Measurements from ENCODE around the gene ORAI2. TPM values are rescaled to one million over a fixed set of nuclear protein-coding genes. Genes with fewer than 3 reads are reported as not detected.

The ORAI2 gene
- 10 to 100 TPM; 28.7 to 31.5 TPM for total RNA-seq

DNA sequence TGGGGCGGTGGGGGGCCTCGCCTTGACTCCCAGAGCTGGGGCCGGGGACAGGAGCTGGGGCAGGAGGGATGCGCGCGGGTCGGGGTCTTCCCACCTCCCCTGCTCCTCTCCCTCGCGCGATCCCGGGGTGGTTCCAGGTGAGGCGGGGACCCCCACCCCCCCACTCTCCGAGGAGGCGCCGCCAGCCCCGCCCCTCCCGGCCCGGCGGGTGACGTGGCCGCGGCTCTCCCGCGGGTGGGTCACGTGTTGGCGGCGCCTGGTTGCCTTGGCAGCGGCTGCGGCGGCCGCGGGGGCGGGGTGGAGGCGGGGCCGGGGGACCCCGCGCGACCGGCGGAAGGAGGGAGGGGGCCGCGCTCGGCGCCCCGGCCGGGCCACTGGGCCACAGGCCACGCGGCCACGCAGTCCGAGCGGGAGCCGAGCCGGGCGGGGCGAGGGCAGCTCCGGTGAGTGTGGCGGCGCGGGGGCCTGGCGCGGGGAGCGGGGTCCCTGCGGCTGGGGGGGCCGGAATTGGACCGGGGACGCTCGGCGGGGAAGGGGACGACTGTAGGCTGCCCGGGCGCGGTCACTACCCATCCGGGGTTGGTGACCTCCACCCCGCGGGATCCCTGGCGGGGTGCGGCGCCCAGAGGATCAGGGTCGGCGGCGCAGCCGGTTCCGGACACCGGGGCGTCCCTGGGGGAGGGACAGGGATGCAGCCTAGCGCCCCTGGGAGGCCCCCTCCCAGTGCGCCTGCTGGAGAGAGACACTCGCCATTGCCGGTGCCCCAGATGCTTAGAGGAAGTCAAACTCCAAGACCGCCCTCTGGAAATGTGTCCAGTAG lies at the start of gene ORAI2:
Gene ORAI2 (plus strand): TSS at position 357 of the 820 bp plus-strand sequence. CDS start 5,382 bp downstream, outside the sequence.
- Mint-ChIP-seq H3K9me3 (no peaks in the 10 kb centered on the region), H3K36me3 (peaks cover 3% of the 10 kb centered on the region), H3K4me3 (peak within 1 kb of the TSS; percentile 81), H3K4me1 (ENCODE audit: low read depth) (peaks cover 48% of the 10 kb centered on the region), H3K27me3 (no peaks in the 10 kb centered on the region), H3K27ac (peak within 1 kb of the TSS; percentile 93)
- DNase-seq = peak; percentile 89
- ChIA-PET POLR2A (interaction anchor here (0.9 to 2.5 kb wide), 5 partner anchors 8 to 37 kb away, joined by 3 to 12 read pairs (median 4); partner anchors contain the start of genes ALKBH4 and PRKRIP1), CTCF (interaction anchor here (0.6 to 2.9 kb wide), 4 partner anchors 21 to 36 kb away, joined by 3 to 11 read pairs (median 5); no protein-coding TSS in a partner anchor)
- intact Hi-C loops (cut with micrococcal nuclease) = no loop called here

DNA sequence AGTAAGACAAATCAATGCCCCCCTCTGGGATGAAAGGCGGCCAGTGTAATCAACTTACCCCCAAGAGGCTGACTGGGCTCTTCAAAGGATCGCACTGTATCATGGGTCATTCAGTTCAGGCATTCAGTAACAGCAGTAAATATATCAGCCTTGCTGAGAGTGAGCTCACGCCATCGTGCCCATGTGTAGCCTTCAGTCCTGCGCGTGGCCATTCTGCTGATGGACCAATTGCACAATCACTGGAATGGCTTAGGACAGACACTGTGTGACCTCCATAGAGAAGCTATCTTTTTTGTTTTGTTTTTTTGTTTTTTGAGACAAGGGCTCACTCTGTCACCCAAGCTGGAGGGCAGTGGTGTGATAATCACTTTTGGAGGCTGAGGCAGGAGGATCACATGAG lies 46.3 kb upstream of the ORAI2 start:
- no peak overlapping the region for H3K4me3 Mint-ChIP-seq
- intact Hi-C loops (cut with micrococcal nuclease) = no loop called here
- peaks cover 2% of the 10 kb centered on the region for H3K36me3 Mint-ChIP-seq
- no peaks in the 10 kb centered on the region for H3K27me3 Mint-ChIP-seq
- H3K9me3 Mint-ChIP-seq = no peaks in the 10 kb centered on the region
- ChIA-PET POLR2A (interaction anchor here (0.5 kb wide), 1 partner anchor 1509 kb away, joined by 3 read pairs; no protein-coding TSS in a partner anchor), CTCF (interaction anchor here (1.0 to 2.6 kb wide), 3 partner anchors 9 to 114 kb away, joined by 4 to 15 read pairs (median 4); partner anchors contain the start of gene PRKRIP1)
- no peaks in the 10 kb centered on the region for H3K4me1 Mint-ChIP-seq (ENCODE audit: low read depth)
- DNase-seq = no peak
- H3K27ac Mint-ChIP-seq = no peak overlapping the region

DNA sequence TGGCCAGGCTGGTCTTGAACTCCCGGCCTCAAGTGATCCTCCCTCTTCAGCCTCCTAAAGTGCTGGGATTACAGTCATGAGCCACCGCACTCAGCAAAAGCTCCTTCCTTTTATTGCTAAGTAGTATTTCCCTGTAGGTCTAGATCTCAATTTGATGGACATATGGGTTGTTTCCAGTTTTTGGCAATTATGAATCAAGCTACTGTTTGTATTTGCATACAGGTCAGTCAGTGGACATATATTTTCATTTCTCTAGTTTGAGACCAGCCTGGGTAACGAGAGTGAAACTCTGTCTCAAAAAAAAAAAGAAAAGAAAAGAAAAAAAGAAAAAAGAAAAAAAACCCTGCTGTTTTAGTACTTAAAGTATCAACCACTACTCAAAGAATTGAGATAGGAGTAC lies 43.6 kb upstream of the ORAI2 start:
- ChIA-PET POLR2A (no interaction called here), CTCF (interaction anchor here (1.1 to 1.4 kb wide), 2 partner anchors 108 to 110 kb away, joined by 3 to 10 read pairs; no protein-coding TSS in a partner anchor)
- H3K9me3 Mint-ChIP-seq = no peaks in the 10 kb centered on the region
- no peak for DNase-seq
- H3K27me3 Mint-ChIP-seq = no peaks in the 10 kb centered on the region
- intact Hi-C loops (cut with micrococcal nuclease) = loop anchor here (1.0 kb wide), 1 partner anchor 111 kb away; no protein-coding TSS in a partner anchor
- H3K4me3 Mint-ChIP-seq = no peak overlapping the region
- no peak overlapping the region for H3K27ac Mint-ChIP-seq
- H3K4me1 Mint-ChIP-seq (ENCODE audit: low read depth) = no peaks in the 10 kb centered on the region
- H3K36me3 Mint-ChIP-seq = peaks cover 2% of the 10 kb centered on the region

DNA sequence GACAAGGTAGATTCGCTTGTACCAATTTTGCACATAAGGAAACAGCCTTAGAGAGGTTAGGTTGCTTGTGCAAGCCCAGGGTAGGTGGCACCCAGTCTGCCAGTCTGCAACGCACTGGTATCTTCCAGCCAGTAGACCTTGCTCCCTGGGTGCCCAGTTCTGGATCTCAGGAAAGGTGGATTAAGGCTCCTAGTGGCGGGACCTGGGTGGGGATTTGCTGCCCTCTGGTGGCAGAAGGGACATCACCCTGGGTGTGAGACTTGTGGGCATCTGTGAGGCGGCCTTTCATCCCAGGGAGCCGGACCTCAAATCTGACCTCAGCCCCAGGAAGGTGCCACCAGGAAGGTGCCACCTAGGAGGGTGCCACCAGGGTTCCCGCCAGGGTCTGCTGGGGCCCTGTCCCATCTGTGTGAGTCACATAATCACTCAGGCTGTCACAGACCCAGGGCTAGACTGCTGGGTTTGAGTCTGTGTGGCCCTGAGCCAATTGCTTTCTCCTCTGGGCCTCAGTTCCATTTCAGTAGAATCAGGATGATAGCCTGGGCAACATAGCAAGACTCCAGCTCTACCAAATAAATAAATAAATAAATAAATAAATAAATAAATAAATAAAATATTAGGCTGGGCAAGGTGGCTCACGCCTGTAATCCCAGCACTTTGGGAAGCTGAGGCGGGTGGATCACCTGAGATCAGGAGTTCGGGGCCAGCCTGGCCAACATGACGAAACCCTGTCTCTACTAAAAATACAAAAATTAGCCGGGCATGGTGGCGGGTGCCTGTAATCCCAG lies 42.5 kb upstream of the ORAI2 start:
- intact Hi-C loops (cut with micrococcal nuclease) = loop anchor here (1.0 kb wide), 1 partner anchor 112 kb away; no protein-coding TSS in a partner anchor
- ChIA-PET POLR2A (no interaction called here), CTCF (interaction anchor here (1.0 to 4.0 kb wide), 6 partner anchors 10 to 112 kb away, joined by 4 to 50 read pairs (median 6); no protein-coding TSS in a partner anchor)
- Mint-ChIP-seq H3K4me1 (ENCODE audit: low read depth) (peaks cover 5% of the 10 kb centered on the region), H3K27ac (no peak overlapping the region), H3K4me3 (no peak overlapping the region), H3K36me3 (peaks cover 2% of the 10 kb centered on the region), H3K27me3 (no peaks in the 10 kb centered on the region), H3K9me3 (no peaks in the 10 kb centered on the region)
- peak; percentile 78 for DNase-seq

DNA sequence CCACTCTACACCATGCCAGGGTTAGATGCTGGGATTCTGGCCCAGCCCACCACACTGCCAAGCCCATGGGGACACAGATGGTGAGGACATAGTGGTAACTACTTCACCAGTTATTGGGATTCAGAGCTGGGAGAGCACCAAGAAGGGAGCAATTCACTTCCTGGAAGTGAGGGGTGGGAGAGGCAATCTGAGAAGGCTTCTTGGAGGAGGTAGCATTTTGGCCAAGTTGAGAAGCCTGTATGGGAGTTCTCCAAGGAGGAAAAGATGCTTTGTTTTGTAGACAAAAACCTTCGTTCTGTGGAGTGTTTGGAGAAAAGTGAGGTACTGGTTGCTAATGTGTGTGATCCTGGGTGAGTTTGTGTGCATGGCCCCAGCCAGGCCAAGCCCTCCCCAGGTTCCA lies 41.0 kb upstream of the ORAI2 start:
- Mint-ChIP-seq H3K27ac (no peak overlapping the region), H3K9me3 (no peaks in the 10 kb centered on the region), H3K36me3 (peaks cover 8% of the 10 kb centered on the region), H3K4me1 (ENCODE audit: low read depth) (peaks cover 11% of the 10 kb centered on the region), H3K27me3 (no peaks in the 10 kb centered on the region), H3K4me3 (no peak overlapping the region)
- intact Hi-C loops (cut with micrococcal nuclease) = no loop called here
- DNase-seq = no peak
- ChIA-PET CTCF (interaction anchor here (0.8 to 4.0 kb wide), 7 partner anchors 8 to 113 kb away, joined by 4 to 50 read pairs (median 5); no protein-coding TSS in a partner anchor), POLR2A (no interaction called here)

DNA sequence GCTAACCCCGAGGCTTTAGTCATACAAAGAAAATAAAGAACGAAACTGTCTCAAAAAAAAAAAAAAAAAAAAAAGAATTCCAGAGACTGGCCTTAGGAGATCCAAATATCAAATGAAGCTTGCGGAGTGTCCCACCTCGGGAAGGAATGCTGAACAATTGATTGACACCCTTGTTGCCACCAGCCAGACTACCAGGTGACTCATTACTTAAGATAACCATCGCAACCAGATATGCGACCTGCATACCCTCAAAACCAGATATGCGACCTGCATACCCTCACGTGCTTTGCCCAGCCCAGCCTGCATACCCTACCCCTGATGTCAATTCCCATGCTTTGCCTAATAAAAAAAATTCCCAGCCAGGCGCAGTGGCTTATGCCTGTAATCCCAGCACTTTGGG lies 39.9 kb upstream of the ORAI2 start:
- Mint-ChIP-seq H3K4me1 (ENCODE audit: low read depth) (peaks cover 17% of the 10 kb centered on the region), H3K4me3 (no peak overlapping the region), H3K36me3 (peaks cover 8% of the 10 kb centered on the region), H3K27ac (no peak overlapping the region), H3K9me3 (no peaks in the 10 kb centered on the region), H3K27me3 (no peaks in the 10 kb centered on the region)
- intact Hi-C loops (cut with micrococcal nuclease) = no loop called here
- ChIA-PET CTCF (interaction anchor here (1.0 to 4.0 kb wide), 3 partner anchors 11 to 121 kb away, joined by 5 to 50 read pairs (median 6); no protein-coding TSS in a partner anchor), POLR2A (interaction anchor here (0.6 kb wide), 1 partner anchor 107 kb away, joined by 3 read pairs; the partner anchor contains the start of gene SH2B2)
- DNase-seq = no peak

DNA sequence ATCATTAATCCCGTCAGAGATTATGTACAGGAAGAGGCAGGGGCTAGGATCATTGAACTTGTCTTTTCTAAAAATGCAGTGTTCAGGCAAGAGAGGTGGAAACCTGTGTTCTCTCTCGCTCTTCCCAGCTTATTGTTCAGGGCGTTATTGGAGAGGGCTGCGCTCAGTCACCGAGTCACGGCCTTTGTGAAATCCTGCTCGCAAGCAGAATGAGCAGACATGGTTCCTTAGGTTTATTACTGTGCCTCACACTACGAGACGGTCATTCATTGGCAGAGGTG lies 37.8 kb upstream of the ORAI2 start:
- intact Hi-C loops (cut with micrococcal nuclease) = no loop called here
- peaks cover 17% of the 10 kb centered on the region for H3K4me1 Mint-ChIP-seq (ENCODE audit: low read depth)
- H3K4me3 Mint-ChIP-seq = peak overlapping the region; percentile 94
- CTCF ChIA-PET = interaction anchor here (1.0 to 2.0 kb wide), 5 partner anchors 8 to 116 kb away, joined by 4 to 8 read pairs (median 4); no protein-coding TSS in a partner anchor
- DNase-seq = no peak
- peak overlapping the region; percentile 86 for H3K27ac Mint-ChIP-seq
- H3K27me3 Mint-ChIP-seq = no peaks in the 10 kb centered on the region
- H3K9me3 Mint-ChIP-seq = no peaks in the 10 kb centered on the region
- POLR2A ChIA-PET = interaction anchor here (1.0 to 2.7 kb wide), 4 partner anchors 20 to 538 kb away, joined by 3 to 12 read pairs (median 6); partner anchors contain the start of gene ORAI2
- peaks cover 16% of the 10 kb centered on the region for H3K36me3 Mint-ChIP-seq

DNA sequence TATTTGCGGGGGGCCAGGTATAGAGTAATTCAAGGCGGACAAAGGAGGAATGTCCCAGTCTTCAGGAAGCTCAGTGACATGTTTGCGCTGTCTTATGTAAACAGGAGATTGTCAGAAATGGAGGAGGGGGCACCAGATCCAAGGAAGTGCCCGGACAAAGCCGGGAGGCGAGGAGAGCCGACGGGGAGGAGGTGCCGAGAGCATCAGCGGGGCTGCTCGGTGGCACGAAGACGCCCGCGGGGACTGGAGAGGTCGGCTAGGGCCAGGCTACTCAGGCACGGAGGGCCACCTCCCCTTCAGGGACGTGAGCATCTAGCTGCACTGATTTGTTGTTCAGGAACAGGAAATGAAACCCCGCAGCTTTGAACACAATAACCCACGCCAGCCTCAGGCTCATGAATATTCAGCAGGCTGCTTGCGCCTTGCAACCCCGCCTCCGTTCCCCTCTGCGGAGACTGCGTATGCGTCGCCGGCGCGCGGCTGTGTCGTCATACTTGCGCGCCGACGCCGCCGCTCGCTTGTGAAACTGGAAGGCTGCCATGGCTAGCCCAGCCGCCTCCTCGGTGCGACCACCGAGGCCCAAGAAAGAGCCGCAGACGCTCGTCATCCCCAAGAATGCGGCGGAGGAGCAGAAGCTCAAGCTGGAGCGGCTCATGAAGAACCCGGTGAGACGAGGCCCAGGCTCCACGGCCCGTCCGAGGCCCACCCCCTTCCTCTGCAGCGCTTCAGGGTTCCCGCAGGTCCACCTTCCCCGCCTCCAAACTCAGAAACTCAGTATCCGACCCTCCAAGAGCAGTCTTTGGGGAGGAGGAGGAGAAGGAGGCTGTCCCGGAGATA lies 37.3 kb upstream of the ORAI2 start, which contains the start of gene PRKRIP1:
Gene PRKRIP1 (plus strand): TSS at position 491 of the 837 bp plus-strand sequence. CDS start 49 bp downstream, at position 540.
- peaks cover 19% of the 10 kb centered on the region for H3K36me3 Mint-ChIP-seq
- H3K27me3 Mint-ChIP-seq = no peaks in the 10 kb centered on the region
- ChIA-PET POLR2A (interaction anchor here (1.0 to 2.7 kb wide), 5 partner anchors 8 to 539 kb away, joined by 3 to 12 read pairs (median 4); partner anchors contain the start of gene ORAI2), CTCF (interaction anchor here (0.7 to 2.0 kb wide), 7 partner anchors 9 to 117 kb away, joined by 3 to 8 read pairs (median 4); no protein-coding TSS in a partner anchor)
- intact Hi-C loops (cut with micrococcal nuclease) = loop anchor here (1.0 kb wide), 4 partner anchors 30 to 110 kb away; partner anchors contain the start of gene SH2B2
- no peaks in the 10 kb centered on the region for H3K9me3 Mint-ChIP-seq
- peaks cover 17% of the 10 kb centered on the region for H3K4me1 Mint-ChIP-seq (ENCODE audit: low read depth)
- peak; percentile 91 for DNase-seq
- H3K4me3 Mint-ChIP-seq = peak within 1 kb of the TSS; percentile 94
- H3K27ac Mint-ChIP-seq = peak within 1 kb of the TSS; percentile 86

DNA sequence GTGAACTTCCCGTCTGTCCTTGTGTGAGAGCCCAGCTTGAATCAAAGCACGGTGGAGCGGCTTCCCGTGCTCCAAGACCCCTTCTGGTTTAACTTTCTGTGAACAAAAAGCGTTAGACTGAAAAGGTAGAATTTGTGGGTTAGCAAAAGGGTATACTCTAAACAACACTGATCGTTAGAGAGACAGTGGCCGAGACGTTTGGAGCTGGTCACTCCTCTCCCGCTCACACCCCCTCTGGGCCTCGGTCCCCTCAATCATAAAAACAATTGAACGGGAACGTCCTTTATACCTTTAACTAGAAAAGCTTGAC lies 36.7 kb upstream of the ORAI2 start:
- ChIA-PET POLR2A (interaction anchor here (1.4 to 2.7 kb wide), 4 partner anchors 9 to 539 kb away, joined by 4 to 12 read pairs (median 6); no protein-coding TSS in a partner anchor), CTCF (interaction anchor here (0.8 to 2.0 kb wide), 6 partner anchors 8 to 54 kb away, joined by 3 to 8 read pairs (median 4); no protein-coding TSS in a partner anchor)
- peaks cover 17% of the 10 kb centered on the region for H3K4me1 Mint-ChIP-seq (ENCODE audit: low read depth)
- peak overlapping the region; percentile 86 for H3K27ac Mint-ChIP-seq
- peak overlapping the region; percentile 94 for H3K4me3 Mint-ChIP-seq
- H3K9me3 Mint-ChIP-seq = no peaks in the 10 kb centered on the region
- no peak for DNase-seq
- H3K27me3 Mint-ChIP-seq = no peaks in the 10 kb centered on the region
- peaks cover 20% of the 10 kb centered on the region for H3K36me3 Mint-ChIP-seq
- intact Hi-C loops (cut with micrococcal nuclease) = loop anchor here (1.0 kb wide), 4 partner anchors 30 to 110 kb away; partner anchors contain the start of gene SH2B2

DNA sequence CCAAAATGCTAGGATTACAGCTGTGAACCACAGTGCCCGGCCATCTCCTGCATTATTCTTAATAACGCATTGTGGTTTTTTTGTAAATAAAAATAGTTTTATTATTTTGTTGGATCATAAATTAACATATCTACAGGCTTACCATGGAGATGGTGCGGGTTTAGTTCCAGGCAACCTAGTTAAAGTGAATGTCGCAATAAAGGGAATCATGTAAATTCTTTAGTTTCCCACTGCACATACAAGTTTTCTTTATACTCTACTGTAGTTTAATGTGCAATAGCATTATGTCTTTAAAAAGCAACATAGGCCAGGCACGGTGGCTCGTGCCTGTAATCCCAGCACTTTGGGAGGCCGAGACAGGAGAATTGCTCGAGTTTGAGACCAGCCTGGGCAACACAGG lies 34.8 kb upstream of the ORAI2 start:
- H3K27me3 Mint-ChIP-seq = no peaks in the 10 kb centered on the region
- DNase-seq = no peak
- H3K4me1 Mint-ChIP-seq (ENCODE audit: low read depth) = peaks cover 17% of the 10 kb centered on the region
- POLR2A ChIA-PET = no interaction called here
- H3K4me3 Mint-ChIP-seq = no peak overlapping the region
- H3K27ac Mint-ChIP-seq = no peak overlapping the region
- H3K9me3 Mint-ChIP-seq = no peaks in the 10 kb centered on the region
- CTCF ChIA-PET = no interaction called here
- intact Hi-C loops (cut with micrococcal nuclease) = no loop called here
- peaks cover 29% of the 10 kb centered on the region for H3K36me3 Mint-ChIP-seq

All from activated CD4-positive, alpha-beta memory T cell treated with anti-CD3 and anti-CD28 coated beads for 36 hours (primary cell).